ENCODE data around the gene ABCC6.

DNA sequence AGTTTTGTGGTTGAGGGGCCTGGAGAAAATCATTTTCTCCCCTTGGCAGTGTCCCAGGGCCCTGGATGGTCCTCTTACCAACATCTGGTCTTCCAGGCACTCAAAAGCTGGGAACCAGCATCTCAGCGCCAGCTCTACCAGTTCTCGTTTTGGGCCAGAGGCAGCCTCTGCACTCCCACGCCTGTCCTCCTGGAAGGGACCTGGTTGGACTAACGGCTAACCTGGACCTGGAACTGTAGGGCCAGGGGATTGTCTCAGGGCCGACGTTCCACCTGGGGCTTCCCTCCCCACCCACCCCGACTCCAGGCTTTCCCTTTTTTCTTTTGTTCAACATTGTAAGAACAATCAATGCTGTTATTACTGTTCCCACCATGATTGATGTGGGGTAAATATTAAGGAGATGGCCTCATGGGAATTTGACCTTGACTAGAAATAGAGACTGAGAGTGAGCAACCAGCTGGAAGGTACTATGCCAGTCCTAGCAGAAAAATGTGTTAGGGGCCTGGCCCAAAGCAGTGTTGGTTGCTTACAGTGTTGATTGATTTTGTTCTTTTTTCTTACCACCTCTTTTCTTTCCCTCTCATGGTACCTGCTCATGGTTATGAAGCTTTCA is 81.4 kb downstream of the ABCC6 start:
- TF ChIP-seq POLR2A (IDR thresholded peaks at IDR 0.05; ENCODE audit: borderline replicate concordance, extremely low read depth, insufficient read depth, insufficient read length) = no peak
- TF ChIP-seq ZFX (IDR thresholded peaks at IDR 0.05) = no peak
- no peak for TF ChIP-seq POLR2AphosphoS5 (IDR thresholded peaks at IDR 0.05; ENCODE audit: low read depth, low read length)

All from HCT116 (cell line).